Measurements from ENCODE around the gene TNIK. TPM values are rescaled to one million over a fixed set of nuclear protein-coding genes. Genes with fewer than 3 reads are reported as not detected.

The TNIK gene
- total and polyA plus RNA-seq, 10 of the 15 experiments (the other 5 are each of a cell fraction or from before 2014, with no cell fraction given), result 13.9 to 74.3 (median 48.2) TPM

GRCh38 chr3:171460725-171461524 lies 720 bp upstream of the TNIK start:
- no peak for DNase-seq (ENCODE audit: low read depth, low spot score)
- Histone ChIP-seq H2AFZ (ENCODE audit: control insufficient read depth, low read depth, low read length) (peak overlapping the region; percentile 50), H4K20me1 (ENCODE audit: control insufficient read depth, insufficient read depth) (peaks cover 2% of the 10 kb centered on the region; the same call in 1 of the 2 replicates), H3K9me3 (replicated peaks; ENCODE audit: control insufficient read depth, insufficient read depth, low read length) (peaks cover 3% of the 10 kb centered on the region; the same call in 2 of the 3 replicates), H3K27me3 (replicated peaks in 1 of 2; ENCODE audit: control insufficient read depth in 2 of 2, insufficient read depth in 2 of 2, low read length in 1 of 2) (no peaks in the 10 kb centered on the region), H3K4me1 (ENCODE audit: control insufficient read depth, insufficient read depth, low read length) (peaks cover 6% of the 10 kb centered on the region), H3K79me2 (ENCODE audit: control insufficient read depth, insufficient read depth, low read length) (peaks cover 76% of the 10 kb centered on the region), H3K27ac (ENCODE audit: control insufficient read depth, insufficient read depth) (peak overlapping the region; percentile 80), H3K4me3 (peak overlapping the region; percentile 98), H3K36me3 (ENCODE audit: control insufficient read depth in 2 of 2, insufficient read depth in 2 of 2, low read length in 1 of 2) (no peaks in the 10 kb centered on the region), H3K9ac (ENCODE audit: control insufficient read depth, insufficient read depth, low read length) (peak overlapping the region; percentile 84), H3K4me2 (ENCODE audit: control insufficient read depth, insufficient read depth) (peak overlapping the region; percentile 83)
- ChIA-PET SMC1A (ENCODE audit: uncharacterized antibody, unreplicated experiment) (interaction anchor here (0.5 to 2.9 kb wide), 28 partner anchors 9 to 984 kb away, joined by 3 to 14 read pairs (median 4); no protein-coding TSS in a partner anchor), RAD21 (ENCODE audit: unreplicated experiment) (interaction anchor here (0.8 to 2.6 kb wide), 31 partner anchors 9 to 311 kb away, joined by 3 to 13 read pairs (median 5); no protein-coding TSS in a partner anchor), CTCF (interaction anchor here (0.6 to 2.5 kb wide), 22 partner anchors 11 to 858 kb away, joined by 3 to 13 read pairs (median 3); no protein-coding TSS in a partner anchor), POLR2A (interaction anchor here (0.5 to 1.8 kb wide), 10 partner anchors 9 to 277 kb away, joined by 3 to 9 read pairs (median 5); no protein-coding TSS in a partner anchor)
- FAIRE-seq, result peak; percentile 87
- 2% methylated on average over 51 of the region's 51 CpGs for WGBS (ENCODE audit: insufficient coverage, insufficient replicate concordance, low lambda C conversion rate, missing lambda C conversion rate)
- peak; percentile 53 for ATAC-seq
- in situ Hi-C loops (cut with MboI), result no loop called here
- TSS peak; percentile 92 for BruUV-seq (replicated peaks)
- intact Hi-C loops (cut with micrococcal nuclease; ENCODE audit: unreplicated experiment), result loop anchor here (1.0 to 10.0 kb wide), 7 partner anchors 102 to 1106 kb away; partner anchors contain the start of gene SKIL
- TF ChIP-seq KAT2A (conservative IDR thresholded peaks at IDR 0.05; ENCODE audit: control insufficient read depth, low read depth, low read length), result no peak
- TF ChIP-seq LARP7 (IDR thresholded peaks at IDR 0.05), result no peak
- TF ChIP-seq YBX1 (IDR thresholded peaks at IDR 0.05), result no peak
- TF ChIP-seq RELB (IDR thresholded peaks at IDR 0.05; ENCODE audit: low read depth), result peak; percentile 61
- no peak; a peak in 1 of 4 replicates for TF ChIP-seq EP300 (IDR thresholded peaks at IDR 0.05; ENCODE audit: borderline replicate concordance in 1 of 2, control insufficient read depth in 1 of 2, low read depth in 2 of 2, low read length in 2 of 2)
- TF ChIP-seq, protein P1, sequence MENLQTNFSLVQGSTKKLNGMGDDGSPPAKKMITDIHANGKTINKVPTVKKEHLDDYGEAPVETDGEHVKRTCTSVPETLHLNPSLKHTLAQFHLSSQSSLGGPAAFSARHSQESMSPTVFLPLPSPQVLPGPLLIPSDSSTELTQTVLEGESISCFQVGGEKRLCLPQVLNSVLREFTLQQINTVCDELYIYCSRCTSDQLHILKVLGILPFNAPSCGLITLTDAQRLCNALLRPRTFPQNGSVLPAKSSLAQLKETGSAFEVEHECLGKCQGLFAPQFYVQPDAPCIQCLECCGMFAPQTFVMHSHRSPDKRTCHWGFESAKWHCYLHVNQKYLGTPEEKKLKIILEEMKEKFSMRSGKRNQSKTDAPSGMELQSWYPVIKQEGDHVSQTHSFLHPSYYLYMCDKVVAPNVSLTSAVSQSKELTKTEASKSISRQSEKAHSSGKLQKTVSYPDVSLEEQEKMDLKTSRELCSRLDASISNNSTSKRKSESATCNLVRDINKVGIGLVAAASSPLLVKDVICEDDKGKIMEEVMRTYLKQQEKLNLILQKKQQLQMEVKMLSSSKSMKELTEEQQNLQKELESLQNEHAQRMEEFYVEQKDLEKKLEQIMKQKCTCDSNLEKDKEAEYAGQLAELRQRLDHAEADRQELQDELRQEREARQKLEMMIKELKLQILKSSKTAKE (IDR thresholded peaks at IDR 0.05; ENCODE audit: low read depth, poor library complexity, severe bottlenecking), result no peak
- TF ChIP-seq HDAC6 (IDR thresholded peaks at IDR 0.05; ENCODE audit: unreplicated experiment), result peak; percentile 35
- TF ChIP-seq IKZF2 (IDR thresholded peaks at IDR 0.05), result peak in 1 of 2 experiments; percentile 57; a peak in 2 of 4 replicates
- TF ChIP-seq MEF2A (IDR thresholded peaks at IDR 0.05; ENCODE audit: insufficient read depth, low read depth, low read length), result peak; percentile 9; the same call in 1 of the 2 replicates
- TF ChIP-seq MTA2 (IDR thresholded peaks at IDR 0.05; ENCODE audit: low read depth), result no peak
- peak; percentile 70; the same call in 1 of the 2 replicates for TF ChIP-seq YY1 (IDR thresholded peaks at IDR 0.05; ENCODE audit: low read depth, low read length)
- TF ChIP-seq NFYA (IDR thresholded peaks at IDR 0.05; ENCODE audit: borderline replicate concordance, low read depth, low read length), result no peak
- TF ChIP-seq CREM (IDR thresholded peaks at IDR 0.05; ENCODE audit: low read depth), result no peak
- no peak for TF ChIP-seq KLF5 (IDR thresholded peaks at IDR 0.05; ENCODE audit: partially characterized antibody)
- TF ChIP-seq, protein P2, sequence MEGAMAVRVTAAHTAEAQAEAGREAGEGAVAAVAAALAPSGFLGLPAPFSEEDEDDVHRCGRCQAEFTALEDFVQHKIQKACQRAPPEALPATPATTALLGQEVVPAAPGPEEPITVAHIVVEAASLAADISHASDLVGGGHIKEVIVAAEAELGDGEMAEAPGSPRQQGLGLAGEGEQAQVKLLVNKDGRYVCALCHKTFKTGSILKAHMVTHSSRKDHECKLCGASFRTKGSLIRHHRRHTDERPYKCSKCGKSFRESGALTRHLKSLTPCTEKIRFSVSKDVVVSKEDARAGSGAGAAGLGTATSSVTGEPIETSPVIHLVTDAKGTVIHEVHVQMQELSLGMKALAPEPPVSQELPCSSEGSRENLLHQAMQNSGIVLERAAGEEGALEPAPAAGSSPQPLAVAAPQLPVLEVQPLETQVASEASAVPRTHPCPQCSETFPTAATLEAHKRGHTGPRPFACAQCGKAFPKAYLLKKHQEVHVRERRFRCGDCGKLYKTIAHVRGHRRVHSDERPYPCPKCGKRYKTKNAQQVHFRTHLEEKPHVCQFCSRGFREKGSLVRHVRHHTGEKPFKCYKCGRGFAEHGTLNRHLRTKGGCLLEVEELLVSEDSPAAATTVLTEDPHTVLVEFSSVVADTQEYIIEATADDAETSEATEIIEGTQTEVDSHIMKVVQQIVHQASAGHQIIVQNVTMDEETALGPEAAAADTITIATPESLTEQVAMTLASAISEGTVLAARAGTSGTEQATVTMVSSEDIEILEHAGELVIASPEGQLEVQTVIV (IDR thresholded peaks at IDR 0.05; ENCODE audit: borderline replicate concordance, partially characterized antibody), result no peak
- TF ChIP-seq HDGF (IDR thresholded peaks at IDR 0.05), result no peak
- no peak for TF ChIP-seq FOXK2 (IDR thresholded peaks at IDR 0.05)

Measured in GM12878 (cell line).